Ascending aorta (tissue), 2 donors: ENCODE results near the gene RAB33B. TPM values are rescaled to one million over a fixed set of nuclear protein-coding genes. Genes with fewer than 3 reads are reported as not detected.

Experiments used
- DNase-seq, 2 donors: peaks; one replicate each; pipeline ENCODE4 v3.0.0-alpha.2; 2019; ENCODE audit warnings: low spot score in 2 of 2
- H3K27ac ChIP-seq, 2 donors: fragments of 200-600 bp; sonication (generic); one replicate each; pipeline ENCODE4 v1.5.1; 2016 to 2017; ENCODE audit warnings: mild to moderate bottlenecking in 1 of 2
- H3K27me3 ChIP-seq: fragments of 200-600 bp; sonication (generic); one replicate; pipeline ENCODE4 v1.5.1; 2017
- H3K36me3 ChIP-seq, 2 donors: fragments of 200-600 bp; sonication (generic); one replicate each; pipeline ENCODE4 v1.5.1; 2016
- H3K4me1 ChIP-seq, 2 donors: fragments of 200-600 bp; sonication (generic); one replicate each; pipeline ENCODE4 v1.5.1; 2016 to 2017; ENCODE audit warnings: mild to moderate bottlenecking in 1 of 2
- H3K4me3 ChIP-seq, 2 donors: fragments of 200-600 bp; sonication (generic); one replicate each; pipeline ENCODE4 v1.5.1; 2016 to 2017; ENCODE audit warnings: mild to moderate bottlenecking in 1 of 2
- H3K9me3 ChIP-seq, 2 donors: fragments of 200-600 bp; sonication (generic); one replicate each; pipeline ENCODE4 v1.5.1; 2016
- CTCF ChIP-seq, 3 experiments: fragments of 200-600 bp in 2 of 3; fragments of 450-650 bp in 1 of 3; sonication (generic) in 2 of 3; IDR thresholded peaks; one replicate each; pipeline ENCODE4 v1.5.1; 2016 to 2019; ENCODE audit warnings: antibody characterized with exemption in 3 of 3, mild to moderate bottlenecking in 1 of 3, moderate library complexity in 1 of 3
- intact Hi-C: fragments of 100-400 bp; cut with DNase I; formaldehyde crosslinking; loops from one replicate; pipeline ENCODE4 v1.15.1; 2023
- total RNA-seq: library from RNA; depleted of rRNA; stranded (reverse); fragments of >200 nt; gene quantifications from one replicate; pipeline ENCODE4 v1.1.0, GENCODE V29; 2016

Gene RAB33B
- total RNA-seq, 1 donor from 2014 or later: 4.5 TPM

GRCh38 chr4:139523076-139523475 lies 69.2 kb downstream of the RAB33B start:
- H3K4me1 ChIP-seq: no peaks in the 10 kb centered on the region
- intact Hi-C loops: no loop called here
- H3K27ac ChIP-seq: no peak overlapping the region
- peaks cover 41 to 77% of the 10 kb centered on the region in 2 donors for H3K36me3 ChIP-seq
- H3K27me3 ChIP-seq: no peaks in the 10 kb centered on the region
- DNase-seq: no peak
- no peaks in the 10 kb centered on the region for H3K9me3 ChIP-seq
- TF ChIP-seq CTCF (IDR thresholded peaks at IDR 0.05): no peak
- H3K4me3 ChIP-seq: no peak overlapping the region

GRCh38 chr4:139524062-139524631 lies 70.2 kb downstream of the RAB33B start:
- intact Hi-C loops: no loop called here
- H3K9me3 ChIP-seq: no peaks in the 10 kb centered on the region
- no peaks in the 10 kb centered on the region for H3K4me1 ChIP-seq
- H3K27me3 ChIP-seq: no peaks in the 10 kb centered on the region
- DNase-seq: no peak
- no peak for TF ChIP-seq CTCF (IDR thresholded peaks at IDR 0.05)
- H3K4me3 ChIP-seq: no peak overlapping the region
- H3K27ac ChIP-seq: no peak overlapping the region
- peaks cover 31 to 76% of the 10 kb centered on the region in 2 donors for H3K36me3 ChIP-seq

GRCh38 chr4:139525414-139525813 lies 71.5 kb downstream of the RAB33B start:
- H3K36me3 ChIP-seq: peaks cover 19 to 64% of the 10 kb centered on the region in 2 donors
- DNase-seq: no peak

More at GRCh38 chr4:139525414-139525813, 71.5 kb downstream of the RAB33B start:
- no peak overlapping the region for H3K27ac ChIP-seq
- H3K4me1 ChIP-seq: no peaks in the 10 kb centered on the region
- no peak overlapping the region for H3K4me3 ChIP-seq
- intact Hi-C loops: no loop called here
- H3K27me3 ChIP-seq: no peaks in the 10 kb centered on the region
- TF ChIP-seq CTCF (IDR thresholded peaks at IDR 0.05): no peak
- H3K9me3 ChIP-seq: no peaks in the 10 kb centered on the region

Other genes starting within 250 kb of the RAB33B start
- 2.8 TPM for gene MGARP, start 173.9 kb upstream of the RAB33B start, total RNA-seq
- gene NAA15, start 152.6 kb upstream of the RAB33B start, total RNA-seq: 6.4 TPM
- gene NDUFC1, start 151.6 kb upstream of the RAB33B start, total RNA-seq: 10.7 TPM
- 33.2 TPM for gene SETD7, start 102.1 kb downstream of the RAB33B start, total RNA-seq
- gene MGST2, start 211.7 kb downstream of the RAB33B start, total RNA-seq: 34.4 TPM